Astrocyte (in vitro differentiated cells and primary cell): ENCODE measurements around the gene SIK3.

ENCODE experiments used
- EZH2 ChIP-seq: IDR thresholded peaks from 2 replicates; pipeline ENCODE4 v1.6.1; 2012; ENCODE audit warnings: mild to moderate bottlenecking, low read length, inconsistent platforms; ENCODE audit not compliant: insufficient read depth
- TF ChIP-seq, protein P1 (sequence below): IDR thresholded peaks from 2 replicates; pipeline ENCODE4 v1.5.1; 2011; ENCODE audit warnings: low read depth, mild to moderate bottlenecking, inconsistent platforms, low read length, moderate library complexity; ENCODE audit not compliant: insufficient read depth

DNA sequence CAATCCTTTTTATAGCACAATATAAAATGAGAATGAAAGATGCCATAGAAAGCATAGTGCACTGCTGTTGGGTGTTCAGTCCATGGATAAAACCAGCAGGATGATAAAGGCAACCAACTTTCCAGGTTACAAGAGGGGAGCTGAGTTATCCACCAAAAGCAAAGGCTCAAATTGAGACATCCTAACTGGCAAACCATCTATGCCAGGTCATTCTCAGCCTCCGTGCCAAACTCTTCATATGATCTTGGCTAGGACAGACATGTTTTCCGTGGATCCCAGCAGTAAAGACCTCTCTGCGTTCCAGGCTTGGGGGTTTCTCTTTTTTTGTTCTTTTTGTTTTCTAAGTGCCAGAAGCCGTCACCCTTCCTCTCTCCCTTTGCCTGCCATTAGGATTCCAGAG, 253.5 kb downstream of the SIK3 start:
- no peak for TF ChIP-seq EZH2
- TF ChIP-seq, protein P1, sequence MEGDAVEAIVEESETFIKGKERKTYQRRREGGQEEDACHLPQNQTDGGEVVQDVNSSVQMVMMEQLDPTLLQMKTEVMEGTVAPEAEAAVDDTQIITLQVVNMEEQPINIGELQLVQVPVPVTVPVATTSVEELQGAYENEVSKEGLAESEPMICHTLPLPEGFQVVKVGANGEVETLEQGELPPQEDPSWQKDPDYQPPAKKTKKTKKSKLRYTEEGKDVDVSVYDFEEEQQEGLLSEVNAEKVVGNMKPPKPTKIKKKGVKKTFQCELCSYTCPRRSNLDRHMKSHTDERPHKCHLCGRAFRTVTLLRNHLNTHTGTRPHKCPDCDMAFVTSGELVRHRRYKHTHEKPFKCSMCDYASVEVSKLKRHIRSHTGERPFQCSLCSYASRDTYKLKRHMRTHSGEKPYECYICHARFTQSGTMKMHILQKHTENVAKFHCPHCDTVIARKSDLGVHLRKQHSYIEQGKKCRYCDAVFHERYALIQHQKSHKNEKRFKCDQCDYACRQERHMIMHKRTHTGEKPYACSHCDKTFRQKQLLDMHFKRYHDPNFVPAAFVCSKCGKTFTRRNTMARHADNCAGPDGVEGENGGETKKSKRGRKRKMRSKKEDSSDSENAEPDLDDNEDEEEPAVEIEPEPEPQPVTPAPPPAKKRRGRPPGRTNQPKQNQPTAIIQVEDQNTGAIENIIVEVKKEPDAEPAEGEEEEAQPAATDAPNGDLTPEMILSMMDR = no peak
